ENCODE results near the gene VIPAS39. TPM values are rescaled to one million over a fixed set of nuclear protein-coding genes. Genes with fewer than 3 reads are reported as not detected.

VIPAS39 gene
- total and polyA plus RNA-seq, 2 of the 13 experiments (the other 11 are each of a cell fraction or from before 2014, with no cell fraction given), result 13.3 to 21.5 TPM

- Histone ChIP-seq H3K9ac (ENCODE audit: insufficient read depth, low read depth, low read length) (no peak overlapping the region), H3K27me3 (ENCODE audit: control insufficient read depth in 1 of 2, insufficient read depth in 2 of 2, low read length in 2 of 2) (no peaks in the 10 kb centered on the region), H3K9me3 (ENCODE audit: low read length) (no peaks in the 10 kb centered on the region), H3K79me2 (ENCODE audit: insufficient read depth, low read length) (no peaks in the 10 kb centered on the region), H3K4me1 (ENCODE audit: insufficient read depth, low read length) (no peaks in the 10 kb centered on the region), H3K4me2 (ENCODE audit: low read depth, low read length) (no peak overlapping the region), H2AFZ (ENCODE audit: low read length) (no peak overlapping the region), H3K36me3 (replicated peaks in 1 of 2; ENCODE audit: control insufficient read depth in 1 of 2, insufficient read depth in 2 of 2, low read length in 2 of 2) (peaks cover 31 to 50% of the 10 kb centered on the region in 2 experiments), H3K27ac (ENCODE audit: extremely low read length, insufficient read depth, low read length) (no peak overlapping the region), H4K20me1 (ENCODE audit: insufficient read depth, low read length) (no peaks in the 10 kb centered on the region), H3K4me3 (replicated peaks in 1 of 3; ENCODE audit: insufficient read depth in 1 of 3, low read depth in 2 of 3, low read length in 3 of 3) (no peak overlapping the region)
- CTCF ChIA-PET (ENCODE audit: low intra/inter-chr PET ratio, low total read pairs), result no interaction called here
- intact Hi-C loops (cut with micrococcal nuclease; ENCODE audit: unreplicated experiment), result no loop called here
- no peak for ATAC-seq
- in situ Hi-C loops (cut with HindIII; ENCODE audit: extremely low pct_ligation_motif_present, low pct_unique_long_range_greater_than_20kb), result no loop called here
- WGBS (ENCODE audit: low lambda C conversion rate), result 96% methylated on average over 8 of the region's 8 CpGs
- POLR2A ChIA-PET, result no interaction called here
- no peak for TF ChIP-seq DMTF1 (CRISPR knock-in tag; IDR thresholded peaks at IDR 0.05)
- no peak for TF ChIP-seq IKZF4 (CRISPR knock-in tag; IDR thresholded peaks at IDR 0.05; ENCODE audit: borderline replicate concordance, low read depth, not compliant biosample characterization)
- no peak for TF ChIP-seq RFX3 (CRISPR knock-in tag; IDR thresholded peaks at IDR 0.05)
- TF ChIP-seq ZNF17 (CRISPR knock-in tag; IDR thresholded peaks at IDR 0.05), result no peak
- TF ChIP-seq ZNF431 (CRISPR knock-in tag; IDR thresholded peaks at IDR 0.05; ENCODE audit: borderline replicate concordance, low read depth), result no peak
- TF ChIP-seq ATF3 (CRISPR knock-in tag; IDR thresholded peaks at IDR 0.05), result no peak
- no peak for TF ChIP-seq ZNF703 (CRISPR knock-in tag; IDR thresholded peaks at IDR 0.05; ENCODE audit: borderline replicate concordance)
- TF ChIP-seq BCL3 (CRISPR knock-in tag; IDR thresholded peaks at IDR 0.05), result no peak
- no peak for TF ChIP-seq HMGA1 (CRISPR knock-in tag; conservative IDR thresholded peaks at IDR 0.05)
- TF ChIP-seq ZNF451 (CRISPR knock-in tag; IDR thresholded peaks at IDR 0.05), result no peak
- TF ChIP-seq, protein P1, sequence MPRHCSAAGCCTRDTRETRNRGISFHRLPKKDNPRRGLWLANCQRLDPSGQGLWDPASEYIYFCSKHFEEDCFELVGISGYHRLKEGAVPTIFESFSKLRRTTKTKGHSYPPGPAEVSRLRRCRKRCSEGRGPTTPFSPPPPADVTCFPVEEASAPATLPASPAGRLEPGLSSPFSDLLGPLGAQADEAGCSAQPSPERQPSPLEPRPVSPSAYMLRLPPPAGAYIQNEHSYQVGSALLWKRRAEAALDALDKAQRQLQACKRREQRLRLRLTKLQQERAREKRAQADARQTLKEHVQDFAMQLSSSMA (CRISPR knock-in tag; IDR thresholded peaks at IDR 0.05), result no peak
- TF ChIP-seq ZBTB14 (CRISPR knock-in tag; IDR thresholded peaks at IDR 0.05), result no peak
- no peak for TF ChIP-seq IKZF1 (IDR thresholded peaks at IDR 0.05)
- TF ChIP-seq ZNF160 (CRISPR knock-in tag; IDR thresholded peaks at IDR 0.05), result no peak
- no peak for TF ChIP-seq ZNF101 (CRISPR knock-in tag; IDR thresholded peaks at IDR 0.05; ENCODE audit: borderline replicate concordance, low read depth)
- TF ChIP-seq, protein P2, sequence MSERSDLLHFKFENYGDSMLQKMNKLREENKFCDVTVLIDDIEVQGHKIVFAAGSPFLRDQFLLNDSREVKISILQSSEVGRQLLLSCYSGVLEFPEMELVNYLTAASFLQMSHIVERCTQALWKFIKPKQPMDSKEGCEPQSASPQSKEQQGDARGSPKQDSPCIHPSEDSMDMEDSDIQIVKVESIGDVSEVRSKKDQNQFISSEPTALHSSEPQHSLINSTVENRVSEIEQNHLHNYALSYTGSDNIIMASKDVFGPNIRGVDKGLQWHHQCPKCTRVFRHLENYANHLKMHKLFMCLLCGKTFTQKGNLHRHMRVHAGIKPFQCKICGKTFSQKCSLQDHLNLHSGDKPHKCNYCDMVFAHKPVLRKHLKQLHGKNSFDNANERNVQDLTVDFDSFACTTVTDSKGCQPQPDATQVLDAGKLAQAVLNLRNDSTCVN (CRISPR knock-in tag; IDR thresholded peaks at IDR 0.05; ENCODE audit: borderline replicate concordance), result no peak
- TF ChIP-seq TGIF2 (CRISPR knock-in tag; IDR thresholded peaks at IDR 0.05), result no peak
- TF ChIP-seq SIN3B (IDR thresholded peaks at IDR 0.05; ENCODE audit: low read length), result no peak
- TF ChIP-seq BRD4 (CRISPR knock-in tag; IDR thresholded peaks at IDR 0.05), result no peak
- no peak for TF ChIP-seq TOPORS (CRISPR knock-in tag; IDR thresholded peaks at IDR 0.05)
- FAIRE-seq, result no peak
- BruUV-seq (replicated peaks), result no TSS peak
- no peak for DNase-seq (ENCODE audit: low spot score)
Observed at GRCh38 chr14:77482422-77482821, 25.0 kb upstream of the VIPAS39 start.
